ENCODE measurements around the gene COA1.
"Not testable (repeated sequence)": the region's sequence is repeated elsewhere in the genome, so short reads cannot be mapped to it uniquely, and the experiment has no call there.

The COA1 gene

GRCh38 chr7:43726466-43726865 is 2.9 kb downstream of the COA1 start:
- DNase-seq, result no peak

GRCh38 chr7:43725251-43725650 is 4.1 kb downstream of the COA1 start:
- no peak for DNase-seq

GRCh38 chr7:43723007-43723341 is 6.3 kb downstream of the COA1 start:
- DNase-seq, result no peak

DNA sequence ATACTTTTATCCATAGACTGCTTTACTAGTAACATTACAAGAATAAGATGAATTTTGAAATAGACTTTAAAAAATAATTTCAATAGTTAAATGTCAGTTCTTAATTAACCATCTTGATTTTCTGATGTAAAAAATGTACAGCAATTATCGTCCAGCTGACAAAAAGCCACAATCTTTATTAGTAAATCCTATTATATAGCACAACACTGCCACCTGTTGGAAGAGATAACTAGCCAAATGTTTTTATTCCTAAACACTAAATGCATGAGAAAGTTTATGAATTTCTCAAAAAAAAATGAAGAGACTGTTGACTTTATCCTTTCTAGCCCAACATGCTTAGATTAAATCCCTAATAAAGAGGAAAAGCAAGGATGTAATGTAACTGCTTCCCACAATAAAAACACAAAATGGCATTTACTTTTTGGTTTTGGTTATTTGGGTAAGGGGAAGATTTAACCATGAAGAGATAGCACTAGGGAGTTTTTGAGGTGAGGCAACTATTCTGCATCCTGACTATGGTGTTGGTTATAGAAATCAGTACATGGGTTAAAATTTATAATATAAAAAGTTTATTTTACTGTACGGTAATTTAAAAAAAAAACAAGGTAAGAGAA is 8.0 kb downstream of the COA1 start:
- no peak for DNase-seq

DNA sequence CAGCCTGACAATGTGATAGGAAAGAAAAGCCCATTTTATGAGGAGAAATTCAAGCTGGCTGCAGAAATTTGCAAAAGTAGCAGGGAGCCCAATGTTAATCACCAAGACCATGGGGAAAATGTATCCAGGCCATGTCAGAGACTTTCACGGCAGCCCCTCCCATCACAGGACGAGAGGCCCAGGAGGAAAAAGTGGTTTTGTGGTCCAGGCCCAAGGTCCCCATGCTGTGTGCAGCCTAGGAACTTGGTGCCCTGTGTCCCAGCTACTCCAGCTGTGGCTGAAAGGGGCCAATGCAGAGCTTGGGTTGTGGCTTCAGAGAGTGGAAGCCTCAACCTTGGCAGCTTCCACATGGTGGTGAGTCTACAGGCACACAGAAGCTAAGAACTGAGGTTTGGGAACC is 12.7 kb downstream of the COA1 start:
- DNase-seq, result peak; percentile 10

DNA sequence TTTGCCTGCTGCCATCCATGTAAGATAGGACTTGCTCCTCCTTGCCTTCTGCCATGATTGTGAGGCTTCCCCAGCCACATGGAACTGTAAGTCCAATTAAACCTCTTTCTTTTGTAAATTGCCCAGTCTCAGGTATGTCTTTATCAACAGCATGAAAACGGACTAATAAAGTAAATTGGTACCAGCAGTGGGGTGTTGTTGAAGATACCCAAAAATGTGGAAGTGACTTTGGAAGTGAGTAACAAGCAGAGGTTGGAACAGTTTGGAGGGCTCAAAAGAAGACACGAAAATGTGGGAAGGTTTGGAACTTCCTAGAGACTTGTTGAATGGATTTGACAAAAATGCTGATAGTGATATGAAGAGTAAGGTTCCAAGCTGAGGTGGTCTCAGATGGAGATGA is 13.4 kb downstream of the COA1 start:
- not testable (repeated sequence) for DNase-seq

DNA sequence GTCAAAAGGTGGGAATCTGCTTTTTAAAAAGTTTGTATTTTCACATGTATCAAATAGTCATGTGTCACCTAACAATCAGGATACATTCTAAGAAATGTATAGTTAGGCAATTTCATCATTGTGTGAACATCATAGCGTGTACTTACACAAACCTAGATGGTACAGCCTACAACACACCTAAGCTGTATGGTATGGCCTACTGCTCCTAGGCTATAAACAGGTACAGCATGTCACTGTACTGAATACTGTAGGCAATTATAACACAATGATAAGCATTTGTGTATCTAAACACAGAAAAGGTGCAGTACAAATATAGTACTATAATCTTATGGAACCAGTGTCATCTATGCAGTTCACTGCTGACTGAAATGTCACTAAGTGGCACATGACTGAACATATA is 17.8 kb downstream of the COA1 start:
- no peak for DNase-seq

DNA sequence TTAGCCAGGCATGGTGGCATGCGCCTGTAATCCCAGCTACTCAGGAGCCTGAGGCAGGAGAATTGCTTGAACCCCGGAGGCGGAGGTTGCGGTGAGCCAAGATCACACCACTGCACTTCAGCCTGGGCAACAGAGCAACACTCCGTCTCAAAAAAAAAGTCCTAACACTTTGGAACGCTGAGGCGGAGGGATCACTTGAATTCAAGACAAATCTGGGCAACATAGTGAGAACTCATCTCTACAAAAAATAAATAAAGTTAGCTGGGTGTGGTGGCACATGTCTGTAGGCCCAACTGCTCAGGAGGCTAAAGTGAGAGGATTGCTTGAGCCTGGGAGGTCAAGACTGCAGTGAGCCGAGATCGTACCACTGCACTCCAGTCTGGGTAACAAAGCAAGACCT is 21.3 kb downstream of the COA1 start:
- DNase-seq, result not testable (repeated sequence)

DNA sequence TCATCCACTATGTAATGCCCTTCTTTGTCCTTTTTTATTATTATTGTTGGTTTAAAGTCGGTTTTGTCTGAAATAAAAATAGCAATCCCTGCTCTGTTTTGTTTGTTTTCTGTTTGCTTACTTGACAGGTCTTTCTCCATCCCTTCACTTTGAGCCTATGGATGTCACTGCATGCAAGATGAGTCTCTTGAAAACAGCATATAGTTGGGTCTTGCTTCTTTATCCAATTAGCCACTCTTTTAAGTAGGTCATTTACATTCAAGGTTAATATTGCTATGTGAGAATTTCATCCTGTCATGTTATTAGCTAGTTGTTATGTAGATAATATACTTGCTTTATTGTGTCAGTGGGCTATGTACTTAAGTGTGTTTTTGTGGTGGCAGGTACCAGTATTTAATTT is 25.8 kb downstream of the COA1 start:
- no peak for DNase-seq

GRCh38 chr7:43702974-43703373 is 26.3 kb downstream of the COA1 start:
- DNase-seq, result no peak

GRCh38 chr7:43701929-43702328 is 27.4 kb downstream of the COA1 start:
- no peak for DNase-seq

- DNase-seq, result no peak
These were observed 27.8 kb downstream of the COA1 start for GRCh38 chr7:43701500-43701854.

DNA sequence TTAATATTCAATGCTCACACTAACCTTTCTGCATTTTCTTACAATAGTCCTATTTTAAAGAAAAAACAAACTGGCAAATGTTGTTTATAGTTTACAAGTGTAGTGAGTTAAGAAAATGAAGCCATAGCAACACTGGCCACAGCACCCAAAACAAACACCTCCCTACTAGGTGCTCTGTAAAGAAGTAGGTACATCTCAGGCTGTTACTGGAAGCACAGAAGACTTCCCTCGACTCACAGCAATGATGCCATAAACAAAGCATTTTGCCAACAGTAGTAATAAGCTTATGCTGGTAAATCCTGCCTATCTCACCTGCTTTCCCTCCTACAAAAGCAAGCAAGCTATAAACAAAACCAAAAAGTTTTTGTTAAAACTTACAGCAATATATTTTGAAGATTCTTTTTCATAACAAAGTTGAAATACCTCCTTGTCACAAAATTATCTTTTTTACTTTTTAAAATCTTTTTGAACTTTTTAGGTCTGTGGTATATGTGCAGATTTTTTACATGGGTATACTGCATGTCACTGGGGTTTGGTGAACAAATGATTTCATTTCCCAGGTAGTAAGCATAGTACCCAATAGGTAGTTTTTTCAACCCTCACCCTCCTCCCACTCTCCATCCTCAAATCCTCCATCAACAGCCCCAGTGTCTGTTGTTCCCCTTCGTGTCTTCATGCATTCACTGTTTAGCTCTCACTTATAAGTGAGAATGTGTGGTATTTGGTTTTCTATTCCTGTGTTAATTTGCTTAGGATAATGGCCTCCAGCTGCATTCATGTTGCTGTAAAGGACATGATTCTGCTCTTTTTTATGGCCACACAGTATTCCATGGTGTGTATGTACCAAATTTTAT is 28.4 kb downstream of the COA1 start:
- no peak for DNase-seq

GRCh38 chr7:43700059-43700501 is 29.2 kb downstream of the COA1 start:
- no peak for DNase-seq

DNA sequence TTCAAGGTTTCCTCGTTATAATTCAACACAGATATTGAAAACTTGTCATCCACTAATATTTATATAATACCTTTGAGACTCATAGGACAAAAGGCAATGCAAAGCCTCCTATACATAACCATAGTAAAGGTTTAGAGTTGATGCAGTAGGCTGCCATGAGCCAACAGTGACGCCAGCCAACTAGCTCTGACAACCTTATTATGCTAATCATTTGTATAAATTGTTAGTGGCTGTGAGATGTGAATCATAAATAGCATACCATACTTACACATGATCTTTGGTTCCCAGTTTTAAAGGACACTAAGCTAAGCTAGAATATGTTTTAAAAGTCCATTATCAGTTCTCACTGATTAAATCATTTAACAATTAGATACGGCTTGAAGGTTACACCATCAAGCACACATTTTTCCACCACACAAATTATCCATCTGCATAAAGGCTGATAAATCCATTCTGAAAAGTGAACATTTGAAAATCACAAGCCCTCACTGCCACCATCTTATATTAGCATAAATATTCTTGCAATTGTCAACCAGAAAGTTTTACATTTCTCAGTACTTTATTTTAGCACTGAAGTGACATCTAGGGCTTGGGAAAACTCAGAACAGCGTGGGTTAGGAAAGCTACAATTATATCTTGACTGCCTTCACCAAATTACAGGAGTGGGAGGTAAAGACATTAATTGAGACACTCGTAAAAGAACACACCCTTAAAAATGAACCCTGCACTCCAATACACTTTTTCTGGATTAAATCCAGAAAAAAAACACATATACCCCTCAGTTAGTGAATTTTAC is 30.7 kb downstream of the COA1 start:
- DNase-seq, result peak; percentile 14

GRCh38 chr7:43697690-43698089 is 31.6 kb downstream of the COA1 start:
- DNase-seq, result no peak

GRCh38 chr7:43695365-43695764 is 34.0 kb downstream of the COA1 start:
- DNase-seq, result no peak

- DNase-seq, result no peak
These were observed 34.9 kb downstream of the COA1 start for GRCh38 chr7:43694399-43694748.

DNA sequence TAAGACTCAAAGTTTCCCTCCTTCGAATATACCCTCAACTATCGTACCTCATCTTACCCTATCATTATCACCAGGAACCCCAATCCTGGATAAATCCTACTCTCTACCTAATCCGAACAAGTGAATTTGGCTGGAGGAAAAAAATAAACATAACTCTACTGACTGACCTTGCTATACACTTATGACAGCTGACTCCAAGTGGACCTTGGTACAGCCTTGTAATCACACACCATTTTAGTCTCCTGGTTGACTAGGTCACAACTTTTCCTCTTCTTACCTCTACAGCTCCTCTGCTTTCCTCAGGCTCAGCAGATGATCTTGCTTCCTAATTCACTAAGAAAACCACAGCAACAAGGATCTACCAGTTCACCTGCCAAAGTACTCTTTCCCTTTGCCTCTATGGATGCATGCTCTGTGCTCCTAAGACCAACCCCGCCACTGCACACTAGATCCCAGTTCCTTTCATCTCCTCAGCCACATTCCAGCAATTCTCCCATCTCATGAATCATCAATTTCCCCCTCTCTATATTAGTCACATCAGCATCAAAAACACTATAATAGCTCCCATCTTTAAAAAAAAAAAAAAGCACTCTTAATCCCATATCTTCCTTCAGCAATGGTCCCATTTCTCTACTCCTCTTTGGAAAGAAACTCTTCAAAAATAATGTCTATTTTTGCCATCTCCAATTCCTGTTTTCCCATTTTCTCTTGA is 35.5 kb downstream of the COA1 start:
- DNase-seq, result no peak

- DNase-seq, result no peak
These were observed 36.5 kb downstream of the COA1 start for GRCh38 chr7:43692582-43693373.

GRCh38 chr7:43691611-43692010 is 37.7 kb downstream of the COA1 start:
- DNase-seq, result no peak

DNA sequence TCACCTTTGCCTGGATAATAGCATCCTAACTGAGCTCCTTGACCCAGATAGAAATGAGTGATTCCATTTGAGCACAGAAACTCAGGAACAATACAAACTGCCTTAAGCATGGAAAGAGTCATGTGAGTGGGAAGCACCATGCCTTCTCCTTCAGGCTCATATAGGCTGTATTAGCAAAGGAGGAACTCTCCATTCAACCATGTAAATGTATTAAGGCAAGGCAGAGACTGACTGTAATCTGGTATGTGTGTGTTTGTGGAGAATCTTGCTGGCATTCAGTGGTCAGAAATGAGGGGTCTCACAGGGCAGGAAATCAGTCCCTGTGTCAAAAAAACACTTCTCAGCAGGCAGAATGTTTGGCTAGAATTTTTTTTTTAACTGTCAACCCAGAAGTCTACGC is 40.2 kb downstream of the COA1 start:
- no peak for DNase-seq

- not testable (repeated sequence) for DNase-seq
These were observed 41.5 kb downstream of the COA1 start for GRCh38 chr7:43687866-43688265.

All from stimulated activated CD4-positive, alpha-beta T cell treated with anti-CD3 and anti-CD28 coated beads, Interleukin-15, amount 100 ng/mL, for 24 hours (primary cell).